ENCODE results near the gene KRT75. TPM values are rescaled to one million over a fixed set of nuclear protein-coding genes. Genes with fewer than 3 reads are reported as not detected.

The KRT75 gene
- total RNA-seq, 4 donors from 2014 or later, result not detected

DNA sequence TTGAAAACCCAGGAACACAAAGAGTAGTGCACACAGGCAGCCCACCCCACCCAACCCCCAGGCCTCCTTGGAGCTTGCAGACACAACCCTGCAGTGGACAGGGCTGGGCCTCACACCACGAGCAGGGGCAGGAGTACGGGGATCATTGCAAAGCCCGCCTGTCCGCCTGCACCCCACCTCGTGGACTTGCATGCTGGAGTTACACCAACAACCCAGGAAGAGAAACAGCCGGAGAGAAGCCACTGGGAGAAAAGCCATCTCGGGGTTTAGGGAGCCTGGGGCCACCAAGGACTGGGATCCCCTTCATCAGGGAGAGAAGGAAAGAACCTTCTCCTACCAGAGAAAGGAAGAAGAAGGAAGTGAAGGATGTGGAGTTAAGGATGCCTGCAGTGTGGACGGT is 56.9 kb downstream of the KRT75 start:
- no peak overlapping the region for H3K4me3 ChIP-seq
- H3K4me1 ChIP-seq, result peaks cover 0 to under 1% (median 0%) of the 10 kb centered on the region in 3 donors
- H3K27me3 ChIP-seq, result peaks cover 26% of the 10 kb centered on the region
- 90 to 93% methylated on average over 2 to 3 of the region's 8 CpGs for WGBS, 2 donors (ENCODE audit: low coverage in 1 of 2)
- no peaks in the 10 kb centered on the region for H3K36me3 ChIP-seq
- no peak overlapping the region for H3K27ac ChIP-seq
- ATAC-seq, result no peak
- TF ChIP-seq POLR2A (IDR thresholded peaks at IDR 0.05) (no peak), POLR2AphosphoS5 (IDR thresholded peaks at IDR 0.05) (no peak), EP300 (IDR thresholded peaks at IDR 0.05) (no peak)
- TF ChIP-seq, protein P1, sequence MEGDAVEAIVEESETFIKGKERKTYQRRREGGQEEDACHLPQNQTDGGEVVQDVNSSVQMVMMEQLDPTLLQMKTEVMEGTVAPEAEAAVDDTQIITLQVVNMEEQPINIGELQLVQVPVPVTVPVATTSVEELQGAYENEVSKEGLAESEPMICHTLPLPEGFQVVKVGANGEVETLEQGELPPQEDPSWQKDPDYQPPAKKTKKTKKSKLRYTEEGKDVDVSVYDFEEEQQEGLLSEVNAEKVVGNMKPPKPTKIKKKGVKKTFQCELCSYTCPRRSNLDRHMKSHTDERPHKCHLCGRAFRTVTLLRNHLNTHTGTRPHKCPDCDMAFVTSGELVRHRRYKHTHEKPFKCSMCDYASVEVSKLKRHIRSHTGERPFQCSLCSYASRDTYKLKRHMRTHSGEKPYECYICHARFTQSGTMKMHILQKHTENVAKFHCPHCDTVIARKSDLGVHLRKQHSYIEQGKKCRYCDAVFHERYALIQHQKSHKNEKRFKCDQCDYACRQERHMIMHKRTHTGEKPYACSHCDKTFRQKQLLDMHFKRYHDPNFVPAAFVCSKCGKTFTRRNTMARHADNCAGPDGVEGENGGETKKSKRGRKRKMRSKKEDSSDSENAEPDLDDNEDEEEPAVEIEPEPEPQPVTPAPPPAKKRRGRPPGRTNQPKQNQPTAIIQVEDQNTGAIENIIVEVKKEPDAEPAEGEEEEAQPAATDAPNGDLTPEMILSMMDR (IDR thresholded peaks at IDR 0.05), result no peak
- no peaks in the 10 kb centered on the region for H3K9me3 ChIP-seq

Other genes starting within 250 kb of the KRT75 start
- gene KRT80, start 242.4 kb downstream of the KRT75 start, total RNA-seq, result under 1 TPM in 3 of 4 donors, not detected in 1; 0.16 to 0.54 (median 0.31) TPM
- gene KRT7, start 201.1 kb downstream of the KRT75 start, total RNA-seq, result 10 to 100 TPM in 1 of 4 donors, 1 to 10 TPM in 2, under 1 TPM in 1; 0.47 to 78.7 (median 4.3) TPM
- 1 to 10 TPM in 1 of 4 donors, not detected in 3; 1.7 TPM for gene KRT86, start 159.7 kb downstream of the KRT75 start, total RNA-seq
- under 1 TPM in 1 of 4 donors, not detected in 3; 0.27 TPM for gene KRT81, start 142.8 kb downstream of the KRT75 start, total RNA-seq
- gene KRT83, start 113.0 kb downstream of the KRT75 start, total RNA-seq, result not detected
- gene KRT85, start 66.9 kb downstream of the KRT75 start, total RNA-seq, result not detected
- not detected for gene KRT84, start 48.7 kb downstream of the KRT75 start, total RNA-seq
- not detected for gene KRT82, start 28.0 kb downstream of the KRT75 start, total RNA-seq
- gene KRT6B, start 17.8 kb upstream of the KRT75 start, total RNA-seq, result 10 to 100 TPM in 2 of 4 donors, 1 to 10 TPM in 1, under 1 TPM in 1; 0.54 to 60.8 (median 7.3) TPM
- 10 to 100 TPM in 2 of 4 donors, under 1 TPM in 1, not detected in 1; 0.50 to 52.0 (median 17.1) TPM for gene KRT6C, start 39.4 kb upstream of the KRT75 start, total RNA-seq
- gene KRT6A, start 58.9 kb upstream of the KRT75 start, total RNA-seq, result 100 to 1,000 TPM in 1 of 4 donors, 10 to 100 TPM in 2, 1 to 10 TPM in 1; 2.7 to 713 (median 61.8) TPM
- 100 to 1,000 TPM in 1 of 4 donors, 10 to 100 TPM in 1, 1 to 10 TPM in 2; 4.6 to 452 (median 18.6) TPM for gene KRT5, start 86.0 kb upstream of the KRT75 start, total RNA-seq
- not detected for gene KRT71, start 118.8 kb upstream of the KRT75 start, total RNA-seq
- not detected for gene KRT74, start 139.5 kb upstream of the KRT75 start, total RNA-seq
- not detected for gene KRT72, start 167.1 kb upstream of the KRT75 start, total RNA-seq
- not detected for gene KRT73, start 184.2 kb upstream of the KRT75 start, total RNA-seq
- gene KRT2, start 217.8 kb upstream of the KRT75 start, total RNA-seq, result not detected
- not detected for gene KRT1, start 246.0 kb upstream of the KRT75 start, total RNA-seq